SIG-M5 treated with dmso at 0.1 percent for 504 hours (cell line): ENCODE data around the gene IL21R.
A peak's percentile ranks its signal among the peaks of the same experiment; 100 is the strongest.
"Not testable (repeated sequence)": the region's sequence is repeated elsewhere in the genome, so short reads cannot be mapped to it uniquely, and the experiment has no call there.

Source experiments
- DNase-seq: peaks from one replicate; lab custom pipeline; 2025; ENCODE audit not compliant: unreplicated experiment; lab: John Stamatoyannopoulos, UW

IL21R gene

GRCh38 chr16:27426423-27427408 lies 24.7 kb downstream of the IL21R start:
- DNase-seq = peak; percentile 65

- DNase-seq = no peak
Observed at GRCh38 chr16:27427538-27427937, 25.6 kb downstream of the IL21R start.

- DNase-seq = no peak
Observed at GRCh38 chr16:27428026-27428785, 26.2 kb downstream of the IL21R start.

GRCh38 chr16:27429330-27429871 lies 27.4 kb downstream of the IL21R start:
- DNase-seq = no peak

- no peak for DNase-seq
Observed at GRCh38 chr16:27429981-27430441, 28.0 kb downstream of the IL21R start.

GRCh38 chr16:27430512-27430911 lies 28.5 kb downstream of the IL21R start:
- DNase-seq = no peak

- DNase-seq = no peak
Observed at GRCh38 chr16:27430923-27431484, 29.0 kb downstream of the IL21R start.

- DNase-seq = no peak
Observed at GRCh38 chr16:27431773-27432532, 30.0 kb downstream of the IL21R start.

- no peak for DNase-seq
Observed at GRCh38 chr16:27432558-27432957, 30.6 kb downstream of the IL21R start.

- not testable (repeated sequence) for DNase-seq
Observed at GRCh38 chr16:27433191-27433590, 31.2 kb downstream of the IL21R start.

GRCh38 chr16:27433636-27434035 lies 31.7 kb downstream of the IL21R start:
- no peak for DNase-seq

- no peak for DNase-seq
Observed at GRCh38 chr16:27434141-27435051, 32.4 kb downstream of the IL21R start.

GRCh38 chr16:27435146-27435545 lies 33.2 kb downstream of the IL21R start:
- not testable (repeated sequence) for DNase-seq

- DNase-seq = no peak
Observed at GRCh38 chr16:27436065-27436464, 34.1 kb downstream of the IL21R start.

GRCh38 chr16:27436921-27437650 lies 35.1 kb downstream of the IL21R start:
- DNase-seq = no peak

GRCh38 chr16:27437946-27438345 lies 36.0 kb downstream of the IL21R start:
- DNase-seq = no peak

- no peak for DNase-seq
Observed at GRCh38 chr16:27439271-27440018, 37.5 kb downstream of the IL21R start.

GRCh38 chr16:27441276-27441675 lies 39.3 kb downstream of the IL21R start:
- DNase-seq = no peak
